Astrocyte of the spinal cord (primary cell): ENCODE data around the gene KCNT1.

ENCODE experiments used
- DNase-seq: peaks from one replicate; pipeline ENCODE4 v3.0.0; 2011; ENCODE audit warnings: low read depth, low spot score
- H3K4me3 ChIP-seq: 2 replicates; pipeline ENCODE4 v1.5.1; 2011; ENCODE audit warnings: low read depth, mild to moderate bottlenecking, low read length, moderate library complexity
- CTCF ChIP-seq: IDR thresholded peaks from 2 replicates; pipeline ENCODE4 v1.5.1; 2012; ENCODE audit warnings: low read depth, mild to moderate bottlenecking, low read length, inconsistent platforms
- in situ Hi-C: cut with HindIII; loops from 2 replicates; pipeline ENCODE4 v1.10.0; 2017; ENCODE audit warnings: low sequenced_read_pairs

Gene KCNT1

GRCh38 chr9:135796784-135797485 lies 95.0 kb downstream of the KCNT1 start:
- TF ChIP-seq CTCF, result no peak
- in situ Hi-C loops, result no loop called here
- DNase-seq, result no peak
- H3K4me3 ChIP-seq, result no peak overlapping the region

GRCh38 chr9:135797507-135798262 lies 95.7 kb downstream of the KCNT1 start:
- peak; percentile 58 for TF ChIP-seq CTCF
- no peak overlapping the region for H3K4me3 ChIP-seq
- in situ Hi-C loops, result no loop called here
- no peak for DNase-seq

- DNase-seq, result no peak
- in situ Hi-C loops, result no loop called here
- no peak for TF ChIP-seq CTCF
Measured at GRCh38 chr9:135798263-135798585, 96.2 kb downstream of the KCNT1 start.

GRCh38 chr9:135799261-135799660 lies 97.3 kb downstream of the KCNT1 start:
- DNase-seq, result no peak
- no peak for TF ChIP-seq CTCF
- in situ Hi-C loops, result no loop called here
- H3K4me3 ChIP-seq, result no peak overlapping the region

More at GRCh38 chr9:135798263-135798585, 96.2 kb downstream of the KCNT1 start:
- H3K4me3 ChIP-seq, result no peak overlapping the region

- in situ Hi-C loops, result no loop called here
- TF ChIP-seq CTCF, result no peak
- no peak overlapping the region for H3K4me3 ChIP-seq
- no peak for DNase-seq
Measured at GRCh38 chr9:135801070-135801469, 99.1 kb downstream of the KCNT1 start.

GRCh38 chr9:135802876-135803419 lies 101.0 kb downstream of the KCNT1 start:
- no peak overlapping the region for H3K4me3 ChIP-seq
- TF ChIP-seq CTCF, result no peak
- no peak for DNase-seq
- in situ Hi-C loops, result no loop called here
